GM12875 (cell line): Measurements from ENCODE around the gene RPL36.

ENCODE experiments used
- H3K4me3 ChIP-seq: one replicate; pipeline ENCODE4 v1.5.1; 2011; ENCODE audit warnings: low read depth, low read length, control low read depth
- CTCF ChIP-seq: IDR thresholded peaks from 2 replicates; pipeline ENCODE4 v1.5.1; 2011; ENCODE audit warnings: low read depth, mild to moderate bottlenecking, control low read depth, inconsistent platforms, low read length, moderate library complexity, borderline replicate concordance; ENCODE audit not compliant: insufficient read depth

RPL36 gene

GRCh38 chr19:5664515-5664914, 25.6 kb upstream of the RPL36 start:
- TF ChIP-seq CTCF = no peak
- H3K4me3 ChIP-seq = no peak overlapping the region

DNA sequence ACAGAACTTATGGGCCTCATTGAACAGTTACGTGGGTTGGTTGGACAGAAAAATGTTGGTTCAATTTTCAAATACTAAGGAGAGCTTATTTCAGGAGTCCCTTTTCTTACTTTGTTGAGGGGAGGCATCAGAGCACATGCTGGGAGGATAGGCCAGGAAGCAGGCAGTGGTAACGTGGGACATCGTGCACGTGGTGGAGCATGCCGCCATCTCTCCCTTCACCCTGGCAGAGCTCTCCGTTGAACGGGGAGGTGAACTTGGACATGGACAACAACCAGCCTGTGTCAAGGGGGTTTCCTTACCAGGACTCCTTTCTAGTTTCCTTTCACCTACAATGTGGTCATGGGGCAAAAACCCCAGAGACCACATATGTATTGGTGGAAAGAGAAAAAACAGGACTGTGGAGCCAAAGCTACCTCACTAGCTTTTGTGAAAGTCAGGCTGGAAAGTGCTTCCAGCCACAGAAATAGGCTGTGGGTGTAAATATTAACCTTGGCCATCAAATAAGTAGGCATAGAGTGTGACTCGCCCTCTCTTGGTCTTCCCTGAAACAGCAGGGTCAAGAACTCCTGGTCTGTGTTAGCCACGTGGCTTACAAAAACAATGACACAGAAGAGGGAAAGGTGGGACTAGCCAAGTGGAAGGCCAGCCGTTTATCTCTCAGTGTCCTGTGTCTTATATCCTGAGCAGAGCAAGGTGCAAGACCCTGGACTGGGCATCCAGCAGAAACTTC, 24.1 kb upstream of the RPL36 start:
- no peak overlapping the region for H3K4me3 ChIP-seq
- TF ChIP-seq CTCF = no peak

- no peak overlapping the region for H3K4me3 ChIP-seq
- no peak for TF ChIP-seq CTCF
Observed at GRCh38 chr19:5666921-5667610, 23.0 kb upstream of the RPL36 start.

DNA sequence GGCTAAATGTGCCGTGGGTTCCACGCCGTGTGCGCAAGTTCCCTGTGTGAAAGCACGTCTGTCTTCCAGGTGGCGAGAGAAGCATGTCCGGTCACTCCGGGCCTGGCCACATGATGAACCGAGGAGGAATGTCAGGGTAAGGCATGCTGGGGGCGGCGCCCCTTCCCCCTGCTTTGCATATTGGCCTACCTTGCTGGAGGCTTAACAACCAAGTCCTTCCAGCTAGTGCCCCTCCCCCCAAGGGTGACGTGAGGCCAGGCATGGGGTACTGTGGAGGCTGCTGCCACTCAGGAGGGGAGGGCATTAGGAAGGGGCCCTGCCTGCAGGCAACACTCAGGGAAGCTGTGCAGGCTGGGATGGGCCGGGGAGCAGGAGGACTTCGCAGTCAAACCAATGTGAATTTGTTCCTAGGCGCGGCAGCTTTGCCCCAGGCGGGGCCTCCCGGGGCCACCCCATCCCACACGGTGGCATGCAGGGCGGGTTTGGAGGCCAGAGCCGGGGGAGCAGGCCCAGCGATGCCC, 22.3 kb upstream of the RPL36 start:
- no peak overlapping the region for H3K4me3 ChIP-seq
- TF ChIP-seq CTCF = no peak

DNA sequence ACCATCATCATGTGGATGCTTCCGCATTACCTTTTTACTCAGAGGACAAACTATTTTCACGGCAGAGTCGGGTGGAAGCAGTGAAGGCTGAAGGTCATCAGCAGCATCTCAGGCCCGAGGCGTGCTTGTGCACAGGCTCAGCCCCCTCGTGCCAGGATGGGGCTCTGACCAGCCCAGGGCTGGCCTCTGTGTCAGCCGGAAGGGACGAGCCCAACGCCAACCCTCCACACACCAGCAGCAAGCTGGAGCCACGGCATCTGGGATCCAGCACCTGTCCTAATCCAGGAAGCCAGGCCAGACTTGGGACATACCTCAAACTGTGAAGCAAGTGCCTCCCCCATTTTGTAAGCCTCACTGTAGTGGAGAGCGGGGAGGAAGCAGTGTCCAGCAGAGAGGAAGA, 20.9 kb upstream of the RPL36 start:
- H3K4me3 ChIP-seq = no peak overlapping the region
- no peak for TF ChIP-seq CTCF

- H3K4me3 ChIP-seq = no peak overlapping the region
- no peak for TF ChIP-seq CTCF
Observed at GRCh38 chr19:5671600-5671999, 18.5 kb upstream of the RPL36 start.
